NCI-H146 (cell line): ENCODE results near the gene RLN2.
"Not testable (repeated sequence)": the region's sequence is repeated elsewhere in the genome, so short reads cannot be mapped to it uniquely, and the experiment has no call there.

ENCODE experiments used
- DNase-seq: peaks from one replicate; lab custom pipeline; 2025; lab: John Stamatoyannopoulos, UW

RLN2 gene

GRCh38 chr9:5303840-5304795 is at the start of gene RLN2:
Gene RLN2 (minus strand): TSS chr9:5304716. CDS start chr9:5304580, 136 bp downstream.
- peak; percentile 2 for DNase-seq

- DNase-seq: no peak
Observed at GRCh38 chr9:5354184-5354583, 49.7 kb upstream of the RLN2 start.

- no peak for DNase-seq
Observed at GRCh38 chr9:5352637-5353248, 48.2 kb upstream of the RLN2 start.

DNA sequence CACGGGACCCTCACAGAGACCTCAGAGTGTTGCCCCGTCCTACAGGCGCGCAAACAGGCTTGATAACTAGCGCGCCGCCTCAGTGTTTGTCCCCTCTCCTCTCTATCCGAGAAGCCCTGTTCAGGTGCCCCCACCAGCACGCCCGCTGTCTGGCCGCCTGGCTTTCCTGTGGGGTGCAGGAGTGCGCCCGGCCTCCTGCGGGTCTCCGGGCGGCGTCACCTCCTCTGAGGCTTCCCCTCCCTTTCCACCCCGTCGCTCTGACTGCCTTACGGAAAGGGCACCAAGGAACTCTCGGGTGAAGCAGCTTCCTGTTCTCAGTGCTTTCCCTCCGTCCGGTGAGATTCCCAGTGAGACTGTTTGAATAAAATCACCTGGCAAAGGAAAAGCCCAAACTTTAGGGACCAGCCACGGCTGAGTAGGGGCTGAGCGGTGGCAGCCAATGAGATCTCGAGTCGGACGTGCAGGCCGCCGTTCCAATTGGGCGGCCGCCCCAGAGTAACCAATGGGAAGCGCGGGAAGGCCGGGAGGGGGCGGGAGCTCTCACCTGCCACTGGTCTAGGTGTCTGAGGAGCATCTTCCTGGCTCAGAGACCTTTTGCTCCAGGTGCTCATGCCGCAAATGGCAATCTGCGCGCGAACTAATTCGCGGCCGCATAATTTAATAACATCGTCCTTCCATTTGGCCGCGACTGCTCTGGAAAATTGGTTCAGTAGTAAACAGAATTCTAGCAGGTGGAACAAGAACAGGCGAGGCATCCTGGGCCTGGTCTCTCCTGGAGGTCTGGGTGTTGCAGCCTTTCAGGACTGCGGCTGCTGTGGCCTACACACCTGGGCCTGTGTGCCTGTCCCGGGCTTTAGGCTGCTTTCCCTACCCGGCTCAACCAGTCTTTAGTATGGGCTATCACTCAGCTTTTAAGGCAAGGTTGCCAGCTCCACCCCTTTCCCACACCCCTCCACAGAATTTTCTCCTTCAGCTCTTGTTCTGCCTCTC is 34.8 kb upstream of the RLN2 start, which contains the start of gene RLN1:
RLN1 (minus strand) TSS at position 885 of the 990 bp plus-strand sequence; CDS start at position 755, 130 bp downstream.
- DNase-seq: peak; percentile 2

GRCh38 chr9:5336688-5337087 is 32.2 kb upstream of the RLN2 start:
- DNase-seq: no peak

GRCh38 chr9:5331276-5331675 is 26.8 kb upstream of the RLN2 start:
- not testable (repeated sequence) for DNase-seq

GRCh38 chr9:5326893-5327548 is 22.5 kb upstream of the RLN2 start:
- DNase-seq: peak; percentile 23

DNA sequence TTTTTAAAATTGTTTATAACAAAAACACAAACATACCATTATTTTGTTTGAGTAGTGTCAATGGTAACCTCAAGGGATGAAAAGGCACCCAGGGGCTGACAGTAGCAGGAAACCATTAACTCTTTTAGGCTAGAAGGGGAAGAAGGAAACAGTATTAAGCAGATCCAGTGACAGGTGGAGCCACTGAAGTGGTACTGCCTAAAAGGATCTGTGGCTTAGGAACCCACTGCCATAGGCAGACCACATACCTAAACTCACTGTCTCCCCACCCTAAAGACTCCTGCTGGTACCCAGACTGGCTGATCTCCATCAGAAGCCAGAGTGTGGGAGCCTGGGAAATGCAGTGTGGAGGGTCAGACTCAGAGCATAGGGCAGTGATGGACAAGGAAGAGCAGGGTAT is 21.7 kb upstream of the RLN2 start:
- DNase-seq: no peak

DNA sequence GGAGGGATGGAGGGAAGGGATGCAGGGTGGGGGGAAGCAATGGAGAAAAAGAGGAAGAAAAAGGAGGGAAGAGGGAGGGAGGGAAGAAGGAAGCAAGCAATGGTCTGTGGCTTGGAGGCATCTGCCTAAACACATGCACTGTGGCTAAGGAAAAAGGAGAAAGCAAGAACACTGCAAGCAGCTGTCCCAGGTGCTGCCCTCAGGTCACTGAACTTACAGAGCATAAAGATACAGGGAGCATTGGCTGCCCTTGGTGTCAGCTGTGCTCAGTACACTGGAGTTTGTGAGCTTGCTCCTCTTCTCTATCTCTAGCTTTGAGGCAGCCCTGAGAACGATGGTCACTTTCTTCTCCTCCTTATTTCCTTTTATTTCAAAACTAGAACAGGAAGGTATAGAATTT is 17.1 kb upstream of the RLN2 start:
- not testable (repeated sequence) for DNase-seq

DNA sequence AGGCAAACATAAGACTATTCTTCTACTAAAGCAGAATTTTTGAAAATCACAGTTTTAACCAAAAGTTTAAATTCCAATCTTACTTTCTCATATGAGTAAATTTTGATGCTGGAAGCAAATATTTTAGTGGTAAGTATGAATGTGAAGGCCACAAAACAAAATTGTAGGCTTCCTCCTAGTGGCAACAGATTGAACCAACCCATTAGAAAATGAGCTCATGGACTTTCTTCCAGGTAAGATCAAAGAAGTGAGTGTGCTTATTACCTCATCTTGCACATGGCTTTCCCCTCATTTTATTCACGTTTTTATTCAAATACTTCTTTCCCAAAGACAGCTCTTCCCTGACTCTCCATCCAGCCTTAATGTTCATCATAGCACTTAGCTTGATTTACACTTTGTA is 16.5 kb upstream of the RLN2 start:
- DNase-seq: no peak

- not testable (repeated sequence) for DNase-seq
Observed at GRCh38 chr9:5316406-5316805, 11.9 kb upstream of the RLN2 start.

DNA sequence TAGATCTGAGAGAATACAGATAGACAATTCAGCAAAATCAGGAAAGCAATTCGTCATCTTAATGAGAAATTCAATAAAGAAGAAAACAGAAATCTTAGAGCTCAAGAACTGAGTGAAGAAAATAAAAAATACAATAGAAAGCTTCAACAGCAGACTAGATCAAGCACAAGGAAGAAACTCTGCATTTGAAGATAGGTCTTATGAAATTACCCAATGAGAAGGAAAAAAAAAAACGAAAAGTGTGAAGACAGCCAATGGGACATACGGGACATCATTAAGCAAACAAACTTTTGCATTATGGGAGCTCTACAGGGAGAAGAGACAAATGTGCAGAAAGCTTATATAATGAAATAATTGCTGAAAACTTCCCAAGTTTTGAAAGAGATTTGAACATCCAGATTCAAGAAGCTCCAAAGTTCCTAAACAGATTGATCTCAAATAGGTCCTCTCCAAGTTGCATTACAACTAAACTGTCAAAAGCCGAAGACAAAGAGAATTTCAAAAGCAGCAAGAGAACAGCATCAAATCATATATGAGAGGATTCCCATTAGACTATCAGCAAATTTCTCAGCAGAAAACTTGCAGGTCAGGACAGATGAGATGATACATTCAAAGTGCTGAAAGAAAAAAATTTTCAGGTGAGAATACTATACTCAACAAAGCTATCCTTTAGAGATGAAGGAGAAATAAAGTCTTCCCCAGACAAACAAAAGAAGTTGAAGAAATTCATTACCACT is 10.8 kb upstream of the RLN2 start:
- no peak for DNase-seq

- DNase-seq: no peak
Observed at GRCh38 chr9:5310851-5311250, 6.3 kb upstream of the RLN2 start.

GRCh38 chr9:5305741-5306140 is 1.2 kb upstream of the RLN2 start:
- no peak for DNase-seq

- no peak for DNase-seq
Observed at GRCh38 chr9:5301544-5301943, 3.0 kb downstream of the RLN2 start.

- DNase-seq: no peak
Observed at GRCh38 chr9:5292141-5292540, 12.4 kb downstream of the RLN2 start.

DNA sequence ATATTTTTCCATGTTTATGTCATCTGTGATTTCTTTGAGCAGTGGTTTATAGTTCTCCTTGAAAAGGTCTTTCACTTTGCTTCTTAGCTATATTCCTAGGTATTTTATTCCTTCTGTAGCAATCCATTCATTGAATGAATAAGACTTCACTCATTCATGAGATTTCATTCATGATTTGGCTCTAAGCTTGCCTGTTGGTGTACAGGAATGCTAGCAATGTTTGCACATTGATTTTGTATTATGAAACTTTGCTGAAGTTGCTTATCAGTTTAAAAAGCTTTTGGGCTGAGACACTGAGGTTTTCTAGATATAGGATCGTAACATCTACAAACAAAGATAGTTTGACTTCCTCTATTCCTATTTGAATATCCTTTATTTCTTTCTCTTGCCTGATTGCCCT is 15.9 kb downstream of the RLN2 start:
- no peak for DNase-seq

GRCh38 chr9:5286262-5286661 is 18.3 kb downstream of the RLN2 start:
- no peak for DNase-seq

- no peak for DNase-seq
Observed at GRCh38 chr9:5278486-5278885, 26.0 kb downstream of the RLN2 start.

DNA sequence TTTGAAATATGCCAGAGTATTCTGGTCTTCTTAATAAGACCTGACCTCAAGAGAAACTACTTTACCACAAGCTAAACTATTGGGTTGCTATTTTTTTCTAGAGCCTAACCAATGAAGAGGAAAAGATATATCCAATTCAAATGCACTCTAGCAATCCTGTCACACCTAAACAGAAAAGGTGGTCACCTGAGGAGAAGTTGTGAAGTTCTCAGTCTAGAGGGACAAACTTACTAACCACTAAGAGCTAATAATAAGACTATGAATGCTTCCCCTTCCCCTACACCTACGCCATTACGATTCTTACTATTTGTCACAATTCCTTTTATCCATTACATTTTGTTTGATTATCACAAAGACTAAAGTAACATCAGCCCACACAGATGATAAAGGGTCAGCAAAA is 29.7 kb downstream of the RLN2 start:
- no peak for DNase-seq

DNA sequence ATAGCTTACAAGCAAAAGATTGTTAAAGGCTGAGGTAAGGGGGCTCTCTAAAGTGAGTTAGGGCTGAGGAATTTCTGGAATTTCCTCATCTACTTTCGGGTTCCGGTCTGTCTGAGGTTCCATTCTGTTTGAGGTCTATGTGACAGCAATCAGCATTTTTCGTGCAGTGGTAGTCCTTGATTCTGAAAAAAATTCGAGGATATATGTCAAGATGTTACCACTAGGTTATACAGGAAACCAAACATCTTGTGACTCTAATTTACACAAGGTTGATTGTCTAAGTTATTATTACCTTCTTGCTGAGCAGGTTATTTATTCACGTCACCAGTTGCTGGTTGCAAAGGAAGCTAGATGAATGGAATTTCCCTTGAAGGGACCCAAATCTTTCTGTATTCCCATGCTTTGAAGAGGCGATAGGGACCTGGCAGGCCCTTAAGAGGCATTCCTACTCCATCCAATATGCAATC is 35.2 kb downstream of the RLN2 start:
- DNase-seq: no peak
